ENCODE data around the gene ECE1.

GRCh38 chr1:21277180-21277579 lies 13.1 kb downstream of the ECE1 start:
- TF ChIP-seq, protein P1, sequence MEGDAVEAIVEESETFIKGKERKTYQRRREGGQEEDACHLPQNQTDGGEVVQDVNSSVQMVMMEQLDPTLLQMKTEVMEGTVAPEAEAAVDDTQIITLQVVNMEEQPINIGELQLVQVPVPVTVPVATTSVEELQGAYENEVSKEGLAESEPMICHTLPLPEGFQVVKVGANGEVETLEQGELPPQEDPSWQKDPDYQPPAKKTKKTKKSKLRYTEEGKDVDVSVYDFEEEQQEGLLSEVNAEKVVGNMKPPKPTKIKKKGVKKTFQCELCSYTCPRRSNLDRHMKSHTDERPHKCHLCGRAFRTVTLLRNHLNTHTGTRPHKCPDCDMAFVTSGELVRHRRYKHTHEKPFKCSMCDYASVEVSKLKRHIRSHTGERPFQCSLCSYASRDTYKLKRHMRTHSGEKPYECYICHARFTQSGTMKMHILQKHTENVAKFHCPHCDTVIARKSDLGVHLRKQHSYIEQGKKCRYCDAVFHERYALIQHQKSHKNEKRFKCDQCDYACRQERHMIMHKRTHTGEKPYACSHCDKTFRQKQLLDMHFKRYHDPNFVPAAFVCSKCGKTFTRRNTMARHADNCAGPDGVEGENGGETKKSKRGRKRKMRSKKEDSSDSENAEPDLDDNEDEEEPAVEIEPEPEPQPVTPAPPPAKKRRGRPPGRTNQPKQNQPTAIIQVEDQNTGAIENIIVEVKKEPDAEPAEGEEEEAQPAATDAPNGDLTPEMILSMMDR (IDR thresholded peaks at IDR 0.05): no peak
- TF ChIP-seq EP300 (IDR thresholded peaks at IDR 0.05): no peak

All from ovary (tissue), 3 donors.